Lung microvascular endothelial cell (primary cell): ENCODE data around the gene RHBDL3. TPM values are rescaled to one million over a fixed set of nuclear protein-coding genes. Genes with fewer than 3 reads are reported as not detected.
"Not testable (repeated sequence)": the region's sequence is repeated elsewhere in the genome, so short reads cannot be mapped to it uniquely, and the experiment has no call there.

Source experiments
- DNase-seq, 2 donors: peaks; one replicate each; pipeline versions ENCODE4 v3.0.0 to v3.0.0-alpha.2; 2010; ENCODE audit warnings: low read depth in 2 of 2
- total RNA-seq: library from RNA; depleted of rRNA; stranded (reverse); fragments of >200 nt; gene quantifications from 2 replicates; pipeline ENCODE4 v1.2.1, GENCODE V29; 2014

RHBDL3 gene
- total RNA-seq, 1 donor from 2014 or later: not detected

- DNase-seq: peak; percentile 51 to 63
These were observed 58.3 kb downstream of the RHBDL3 start for GRCh38 chr17:32323811-32324491.

- DNase-seq: no peak
These were observed 62.3 kb downstream of the RHBDL3 start for GRCh38 chr17:32327911-32328310.

- no peak for DNase-seq
These were observed 64.5 kb downstream of the RHBDL3 start for GRCh38 chr17:32330147-32330546.

- no peak for DNase-seq
These were observed 65.8 kb downstream of the RHBDL3 start for GRCh38 chr17:32331243-32332040.

GRCh38 chr17:32333187-32333586 is 67.6 kb downstream of the RHBDL3 start:
- DNase-seq: no peak

- DNase-seq: no peak
These were observed 69.4 kb downstream of the RHBDL3 start for GRCh38 chr17:32335046-32335445.

GRCh38 chr17:32335687-32336086 is 70.1 kb downstream of the RHBDL3 start:
- DNase-seq: peak in 1 of 2 donors; percentile 11

- peak; percentile 31 to 73 for DNase-seq
These were observed 75.7 kb downstream of the RHBDL3 start for GRCh38 chr17:32341141-32341856.

GRCh38 chr17:32341857-32342602 is 76.4 kb downstream of the RHBDL3 start, which contains the start of gene C17orf75:
Gene C17orf75 (minus strand): TSS chr17:32342173. CDS start chr17:32342139, 34 bp downstream.
- peak; percentile 77 to 86 for DNase-seq

- DNase-seq: no peak
These were observed 77.1 kb downstream of the RHBDL3 start for GRCh38 chr17:32342603-32343325.

- DNase-seq: no peak
These were observed 80.4 kb downstream of the RHBDL3 start for GRCh38 chr17:32345951-32346600.

GRCh38 chr17:32348483-32348800 is 82.8 kb downstream of the RHBDL3 start:
- DNase-seq: no peak

- DNase-seq: peak; percentile 39 to 61
These were observed 83.8 kb downstream of the RHBDL3 start for GRCh38 chr17:32349503-32349853.

- DNase-seq: peak; percentile 98 to 99
These were observed 84.4 kb downstream of the RHBDL3 start, which contains the start of gene ZNF207 for GRCh38 chr17:32349854-32350665. Gene ZNF207 (plus strand): TSS chr17:32350157. CDS start chr17:32350286, 129 bp downstream.

- peak; percentile 66 to 83 for DNase-seq
These were observed 85.2 kb downstream of the RHBDL3 start for GRCh38 chr17:32350666-32351418.

- DNase-seq: not testable (repeated sequence)
These were observed 87.1 kb downstream of the RHBDL3 start for GRCh38 chr17:32352734-32353133.

GRCh38 chr17:32355649-32356377 is 90.2 kb downstream of the RHBDL3 start:
- peak in 1 of 2 donors; percentile 67 for DNase-seq

- DNase-seq: no peak
These were observed 90.7 kb downstream of the RHBDL3 start for GRCh38 chr17:32356378-32356743.
